ENCODE data around the gene VPS26B. TPM values are rescaled to one million over a fixed set of nuclear protein-coding genes. Genes with fewer than 3 reads are reported as not detected.

The VPS26B gene
- total and polyA plus RNA-seq, 4 donors: 17.1 to 37.6 (median 27.4) TPM

DNA sequence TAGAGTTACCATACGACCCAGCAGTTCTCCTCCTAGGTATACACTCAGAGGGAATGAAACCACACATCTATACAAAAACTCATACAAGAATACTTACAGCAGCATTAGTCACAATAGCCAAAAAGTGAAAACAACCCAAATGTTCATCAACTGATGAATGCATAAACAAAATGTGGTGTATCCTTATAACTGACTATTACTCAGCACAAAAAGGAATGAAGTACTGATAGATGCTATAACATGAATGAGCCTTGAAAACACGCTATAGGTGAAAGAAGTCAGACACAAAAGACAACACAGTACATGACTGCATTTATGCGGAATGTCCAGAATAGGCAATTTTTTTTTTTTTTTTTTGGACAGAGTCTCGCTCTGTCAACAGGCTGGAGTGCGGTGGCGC is 23.8 kb upstream of the VPS26B start:
- ATAC-seq (ENCODE audit: insufficient read depth, low FRiP score): no peak
- H3K36me3 ChIP-seq (ENCODE audit: control insufficient read depth in 4 of 4, insufficient read depth in 4 of 4, low read length in 4 of 4): peaks cover 12 to 45% (median 30%) of the 10 kb centered on the region in 4 donors

DNA sequence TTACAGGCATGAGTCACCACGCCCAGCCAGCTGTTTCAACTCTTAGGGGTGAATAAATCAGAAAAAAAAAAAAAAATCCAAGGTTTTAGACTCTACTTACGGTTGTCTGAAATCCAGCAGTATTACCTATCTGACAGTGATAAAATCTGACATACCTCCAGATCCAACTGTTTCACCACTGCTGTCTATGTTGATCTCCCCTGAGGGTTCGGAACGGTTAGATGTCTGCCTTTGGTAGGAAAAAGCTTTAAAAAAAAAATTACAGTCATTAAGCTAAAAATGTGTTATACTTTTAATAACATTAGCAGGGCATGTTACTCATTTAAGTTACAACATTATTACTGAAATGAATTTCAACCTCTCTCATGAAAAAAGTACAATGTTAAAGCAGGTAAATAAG is 21.8 kb upstream of the VPS26B start:
- no peaks in the 10 kb centered on the region for H3K9me3 ChIP-seq (ENCODE audit: control insufficient read depth in 4 of 4, insufficient read depth in 3 of 4, low read length in 3 of 4)
- TF ChIP-seq, protein P1, sequence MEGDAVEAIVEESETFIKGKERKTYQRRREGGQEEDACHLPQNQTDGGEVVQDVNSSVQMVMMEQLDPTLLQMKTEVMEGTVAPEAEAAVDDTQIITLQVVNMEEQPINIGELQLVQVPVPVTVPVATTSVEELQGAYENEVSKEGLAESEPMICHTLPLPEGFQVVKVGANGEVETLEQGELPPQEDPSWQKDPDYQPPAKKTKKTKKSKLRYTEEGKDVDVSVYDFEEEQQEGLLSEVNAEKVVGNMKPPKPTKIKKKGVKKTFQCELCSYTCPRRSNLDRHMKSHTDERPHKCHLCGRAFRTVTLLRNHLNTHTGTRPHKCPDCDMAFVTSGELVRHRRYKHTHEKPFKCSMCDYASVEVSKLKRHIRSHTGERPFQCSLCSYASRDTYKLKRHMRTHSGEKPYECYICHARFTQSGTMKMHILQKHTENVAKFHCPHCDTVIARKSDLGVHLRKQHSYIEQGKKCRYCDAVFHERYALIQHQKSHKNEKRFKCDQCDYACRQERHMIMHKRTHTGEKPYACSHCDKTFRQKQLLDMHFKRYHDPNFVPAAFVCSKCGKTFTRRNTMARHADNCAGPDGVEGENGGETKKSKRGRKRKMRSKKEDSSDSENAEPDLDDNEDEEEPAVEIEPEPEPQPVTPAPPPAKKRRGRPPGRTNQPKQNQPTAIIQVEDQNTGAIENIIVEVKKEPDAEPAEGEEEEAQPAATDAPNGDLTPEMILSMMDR (IDR thresholded peaks at IDR 0.05; ENCODE audit: control extremely low read depth, extremely low read depth): no peak
- DNase-seq (no peak), ATAC-seq (ENCODE audit: insufficient read depth, low FRiP score) (no peak)
- 92 to 97% methylated on average over 4 of the region's 4 CpGs for WGBS, 2 donors
- H3K27ac ChIP-seq (ENCODE audit: low read depth in 1 of 2, low read length in 1 of 2): no peak overlapping the region
- no peak overlapping the region for H3K4me3 ChIP-seq
- H3K36me3 ChIP-seq (ENCODE audit: control insufficient read depth in 4 of 4, insufficient read depth in 4 of 4, low read length in 4 of 4): peaks cover 20 to 51% (median 28%) of the 10 kb centered on the region in 4 donors
- no peaks in the 10 kb centered on the region for H3K4me1 ChIP-seq (ENCODE audit: control insufficient read depth in 5 of 5, insufficient read depth in 5 of 5, low read length in 5 of 5)
- H3K9ac ChIP-seq (ENCODE audit: insufficient read depth in 1 of 2, low read length in 2 of 2): no peak overlapping the region
- no peaks in the 10 kb centered on the region for H3K27me3 ChIP-seq (ENCODE audit: control insufficient read depth in 3 of 3, insufficient read depth in 3 of 3, low read length in 2 of 3)

More for the DNA sequence above, 23.8 kb upstream of the VPS26B start:
- TF ChIP-seq, protein P1 (IDR thresholded peaks at IDR 0.05; ENCODE audit: control extremely low read depth, extremely low read depth): no peak
- H3K4me1 ChIP-seq (ENCODE audit: control insufficient read depth in 5 of 5, insufficient read depth in 5 of 5, low read length in 5 of 5): no peaks in the 10 kb centered on the region
- H3K4me3 ChIP-seq: no peak overlapping the region
- H3K9me3 ChIP-seq (ENCODE audit: control insufficient read depth in 4 of 4, insufficient read depth in 3 of 4, low read length in 3 of 4): no peaks in the 10 kb centered on the region
- H3K27ac ChIP-seq (ENCODE audit: low read depth in 1 of 2, low read length in 1 of 2): no peak overlapping the region
- H3K9ac ChIP-seq (ENCODE audit: insufficient read depth in 1 of 2, low read length in 2 of 2): no peak overlapping the region
- no peak for DNase-seq
- no peaks in the 10 kb centered on the region for H3K27me3 ChIP-seq (ENCODE audit: control insufficient read depth in 3 of 3, insufficient read depth in 3 of 3, low read length in 2 of 3)
- 95 to 96% methylated on average over 6 of the region's 6 CpGs for WGBS, 2 donors

- Histone ChIP-seq H3K36me3 (ENCODE audit: control insufficient read depth in 4 of 4, insufficient read depth in 4 of 4, low read length in 4 of 4) (peaks cover 18 to 57% (median 36%) of the 10 kb centered on the region in 4 donors), H3K9ac (ENCODE audit: insufficient read depth in 1 of 2, low read length in 2 of 2) (no peak overlapping the region), H3K27me3 (ENCODE audit: control insufficient read depth in 3 of 3, insufficient read depth in 3 of 3, low read length in 2 of 3) (no peaks in the 10 kb centered on the region), H3K27ac (ENCODE audit: low read depth in 1 of 2, low read length in 1 of 2) (no peak overlapping the region), H3K9me3 (ENCODE audit: control insufficient read depth in 4 of 4, insufficient read depth in 3 of 4, low read length in 3 of 4) (no peaks in the 10 kb centered on the region), H3K4me3 (no peak overlapping the region), H3K4me1 (ENCODE audit: control insufficient read depth in 5 of 5, insufficient read depth in 5 of 5, low read length in 5 of 5) (no peaks in the 10 kb centered on the region)
- WGBS, 2 donors: 96 to 99% methylated on average over 9 of the region's 9 CpGs
- DNase-seq: no peak
- TF ChIP-seq, protein P1 (IDR thresholded peaks at IDR 0.05; ENCODE audit: control extremely low read depth, extremely low read depth): no peak
- no peak for ATAC-seq (ENCODE audit: insufficient read depth, low FRiP score)
These were observed 18.7 kb upstream of the VPS26B start for GRCh38 chr11:134205729-134206128.

DNA sequence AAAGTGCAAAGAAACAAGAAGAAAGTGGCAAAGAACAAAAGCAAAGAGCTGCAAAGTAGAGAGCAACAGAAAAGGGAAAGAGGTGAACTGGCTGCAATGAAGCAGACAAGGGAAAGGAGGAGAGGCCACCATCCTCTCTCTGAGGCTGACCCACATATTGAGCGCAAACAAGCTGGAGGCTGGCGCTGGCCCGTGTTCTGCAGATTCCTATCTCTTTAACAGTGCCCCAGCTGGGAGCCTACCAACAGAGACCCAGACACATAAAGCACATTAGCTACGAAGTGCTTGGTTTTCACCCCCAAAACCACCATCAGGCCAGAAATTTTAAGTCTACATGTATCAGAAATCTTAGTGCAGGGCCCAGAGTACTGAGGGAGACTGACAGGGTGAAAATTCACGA is 18.3 kb upstream of the VPS26B start:
- H3K36me3 ChIP-seq (ENCODE audit: control insufficient read depth in 4 of 4, insufficient read depth in 4 of 4, low read length in 4 of 4): peaks cover 18 to 58% (median 36%) of the 10 kb centered on the region in 4 donors
- WGBS, 2 donors: 95 to 96% methylated on average over 5 of the region's 5 CpGs

More for the DNA sequence above, 18.3 kb upstream of the VPS26B start:
- Histone ChIP-seq H3K27ac (ENCODE audit: low read depth in 1 of 2, low read length in 1 of 2) (no peak overlapping the region), H3K27me3 (ENCODE audit: control insufficient read depth in 3 of 3, insufficient read depth in 3 of 3, low read length in 2 of 3) (no peaks in the 10 kb centered on the region), H3K4me3 (no peak overlapping the region), H3K9me3 (ENCODE audit: control insufficient read depth in 4 of 4, insufficient read depth in 3 of 4, low read length in 3 of 4) (no peaks in the 10 kb centered on the region), H3K4me1 (ENCODE audit: control insufficient read depth in 5 of 5, insufficient read depth in 5 of 5, low read length in 5 of 5) (no peaks in the 10 kb centered on the region), H3K9ac (ENCODE audit: insufficient read depth in 1 of 2, low read length in 2 of 2) (no peak overlapping the region)
- no peak for DNase-seq
- TF ChIP-seq, protein P1 (IDR thresholded peaks at IDR 0.05; ENCODE audit: control extremely low read depth, extremely low read depth): no peak
- ATAC-seq (ENCODE audit: insufficient read depth, low FRiP score): no peak
